Epithelial cell of proximal tubule (primary cell): ENCODE measurements around the gene PRR14. TPM values are rescaled to one million over a fixed set of nuclear protein-coding genes. Genes with fewer than 3 reads are reported as not detected.

Experiments
- DNase-seq: peaks from one replicate; pipeline ENCODE4 v3.0.0-alpha.2; 2011; ENCODE audit warnings: low read depth
- H3K4me3 ChIP-seq: 2 replicates; pipeline ENCODE4 v1.5.1; 2011; ENCODE audit warnings: low read depth, mild to moderate bottlenecking, low read length
- total RNA-seq: library from RNA; depleted of rRNA; stranded (reverse); fragments of >200 nt; gene quantifications from 2 replicates; pipeline ENCODE4 v1.2.3, GENCODE V29; 2015
- TF ChIP-seq, protein P1 (sequence below): conservative IDR thresholded peaks from 2 replicates; pipeline ENCODE4 v1.5.1; 2012; ENCODE audit warnings: low read depth, mild to moderate bottlenecking, low read length

Gene PRR14
- total RNA-seq, result 18.1 and 23.8 TPM in 2 replicates

GRCh38 chr16:30650369-30651123 lies at the start of gene PRR14:
PRR14 (plus strand) TSS chr16:30650960; CDS start chr16:30651646, 686 bp downstream.
- H3K4me3 ChIP-seq, result peak within 1 kb of the TSS; percentile 100
- TF ChIP-seq, protein P1, sequence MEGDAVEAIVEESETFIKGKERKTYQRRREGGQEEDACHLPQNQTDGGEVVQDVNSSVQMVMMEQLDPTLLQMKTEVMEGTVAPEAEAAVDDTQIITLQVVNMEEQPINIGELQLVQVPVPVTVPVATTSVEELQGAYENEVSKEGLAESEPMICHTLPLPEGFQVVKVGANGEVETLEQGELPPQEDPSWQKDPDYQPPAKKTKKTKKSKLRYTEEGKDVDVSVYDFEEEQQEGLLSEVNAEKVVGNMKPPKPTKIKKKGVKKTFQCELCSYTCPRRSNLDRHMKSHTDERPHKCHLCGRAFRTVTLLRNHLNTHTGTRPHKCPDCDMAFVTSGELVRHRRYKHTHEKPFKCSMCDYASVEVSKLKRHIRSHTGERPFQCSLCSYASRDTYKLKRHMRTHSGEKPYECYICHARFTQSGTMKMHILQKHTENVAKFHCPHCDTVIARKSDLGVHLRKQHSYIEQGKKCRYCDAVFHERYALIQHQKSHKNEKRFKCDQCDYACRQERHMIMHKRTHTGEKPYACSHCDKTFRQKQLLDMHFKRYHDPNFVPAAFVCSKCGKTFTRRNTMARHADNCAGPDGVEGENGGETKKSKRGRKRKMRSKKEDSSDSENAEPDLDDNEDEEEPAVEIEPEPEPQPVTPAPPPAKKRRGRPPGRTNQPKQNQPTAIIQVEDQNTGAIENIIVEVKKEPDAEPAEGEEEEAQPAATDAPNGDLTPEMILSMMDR, result peak; percentile 6
- DNase-seq, result peak; percentile 89

GRCh38 chr16:30601966-30602365 lies 48.8 kb upstream of the PRR14 start:
- no peak for DNase-seq
- TF ChIP-seq, protein P1, result no peak
- H3K4me3 ChIP-seq, result no peak overlapping the region

- TF ChIP-seq, protein P1, result no peak
- H3K4me3 ChIP-seq, result no peak overlapping the region
- DNase-seq, result no peak
Measured at GRCh38 chr16:30602616-30603277, 48.0 kb upstream of the PRR14 start.

GRCh38 chr16:30603945-30604315 lies 46.8 kb upstream of the PRR14 start:
- no peak for DNase-seq
- H3K4me3 ChIP-seq, result no peak overlapping the region
- TF ChIP-seq, protein P1, result no peak

DNA sequence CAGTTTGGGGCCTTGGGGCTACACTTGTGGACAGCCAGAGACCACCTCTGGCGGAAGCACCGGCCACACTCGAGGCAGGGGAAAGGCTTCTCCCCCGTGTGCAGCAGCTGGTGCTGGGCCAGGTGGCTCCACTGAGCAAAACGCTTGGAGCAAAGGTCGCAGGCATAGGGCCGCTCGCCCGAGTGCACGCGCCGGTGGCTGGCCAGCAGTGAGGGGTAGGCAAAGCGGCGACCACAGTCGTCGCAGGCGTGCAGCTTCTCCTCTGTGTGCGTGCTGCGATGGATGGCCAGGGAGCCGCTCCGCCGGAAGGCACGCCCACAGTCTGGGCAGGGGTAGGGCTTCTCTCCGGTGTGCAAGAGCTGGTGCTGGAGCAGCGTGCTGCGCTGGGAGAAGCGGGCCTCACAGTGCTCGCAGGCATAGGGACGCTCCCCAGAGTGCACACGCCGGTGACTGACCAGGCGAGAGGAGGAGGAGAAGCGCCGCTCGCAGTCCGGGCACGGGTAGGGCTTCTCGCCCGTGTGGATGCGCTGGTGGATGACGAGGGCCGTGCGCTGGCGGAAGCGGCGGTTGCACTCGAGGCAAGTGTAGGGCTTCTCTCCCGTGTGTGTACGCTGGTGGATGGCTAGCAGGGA lies 46.3 kb upstream of the PRR14 start:
- DNase-seq, result no peak
- no peak overlapping the region for H3K4me3 ChIP-seq
- TF ChIP-seq, protein P1, result no peak

GRCh38 chr16:30605158-30605557 lies 45.6 kb upstream of the PRR14 start:
- TF ChIP-seq, protein P1, result no peak
- no peak overlapping the region for H3K4me3 ChIP-seq
- no peak for DNase-seq
